ENCODE data around the gene GPD1.
"Not testable (repeated sequence)": the region's sequence is repeated elsewhere in the genome, so short reads cannot be mapped to it uniquely, and the experiment has no call there.

Gene GPD1

GRCh38 chr12:50074936-50075807 is 28.6 kb upstream of the GPD1 start:
- DNase-seq: peak; percentile 83

- DNase-seq: no peak
Measured at GRCh38 chr12:50075808-50076170, 28.0 kb upstream of the GPD1 start.

- no peak for DNase-seq
Measured at GRCh38 chr12:50077099-50077498, 26.7 kb upstream of the GPD1 start.

GRCh38 chr12:50078281-50078680 is 25.5 kb upstream of the GPD1 start:
- no peak for DNase-seq

- no peak for DNase-seq
Measured at GRCh38 chr12:50079771-50080170, 24.0 kb upstream of the GPD1 start.

GRCh38 chr12:50081096-50081808 is 22.6 kb upstream of the GPD1 start:
- DNase-seq: no peak

- no peak for DNase-seq
Measured at GRCh38 chr12:50082644-50083043, 21.2 kb upstream of the GPD1 start.

GRCh38 chr12:50083301-50083700 is 20.5 kb upstream of the GPD1 start:
- no peak for DNase-seq

GRCh38 chr12:50084409-50084774 is 19.4 kb upstream of the GPD1 start:
- DNase-seq: not testable (repeated sequence)

- DNase-seq: peak; percentile 92
Measured at GRCh38 chr12:50084775-50085614, 18.8 kb upstream of the GPD1 start, which contains the start of gene SMARCD1. Gene SMARCD1, plus strand, starts transcription at chr12:50085342. Its CDS starts 28 bp downstream, at chr12:50085370.

GRCh38 chr12:50085615-50086072 is 18.2 kb upstream of the GPD1 start:
- peak; percentile 31 for DNase-seq

- no peak for DNase-seq
Measured at GRCh38 chr12:50086148-50086547, 17.7 kb upstream of the GPD1 start.

- no peak for DNase-seq
Measured at GRCh38 chr12:50087151-50087550, 16.7 kb upstream of the GPD1 start.

- no peak for DNase-seq
Measured at GRCh38 chr12:50087995-50088394, 15.8 kb upstream of the GPD1 start.

- peak; percentile 73 for DNase-seq
Measured at GRCh38 chr12:50088577-50089335, 15.1 kb upstream of the GPD1 start.

- DNase-seq: no peak
Measured at GRCh38 chr12:50089730-50090129, 14.1 kb upstream of the GPD1 start.

GRCh38 chr12:50090391-50090790 is 13.4 kb upstream of the GPD1 start:
- no peak for DNase-seq

- no peak for DNase-seq
Measured at GRCh38 chr12:50097952-50098351, 5.9 kb upstream of the GPD1 start.

GRCh38 chr12:50099302-50100008 is 4.4 kb upstream of the GPD1 start:
- DNase-seq: no peak

GRCh38 chr12:50100561-50100960 is 3.2 kb upstream of the GPD1 start:
- no peak for DNase-seq

- DNase-seq: peak; percentile 20
Measured at GRCh38 chr12:50101663-50102062, 2.1 kb upstream of the GPD1 start.

- DNase-seq: no peak
Measured at GRCh38 chr12:50102131-50102531, 1.7 kb upstream of the GPD1 start.
